ENCODE measurements around the gene CHST11.

Gene CHST11

GRCh38 chr12:104588921-104589590 lies 132.3 kb downstream of the CHST11 start:
- DNase-seq: no peak

- DNase-seq: no peak
Observed at GRCh38 chr12:104590022-104590421, 133.3 kb downstream of the CHST11 start.

- no peak for DNase-seq
Observed at GRCh38 chr12:104591257-104591885, 134.6 kb downstream of the CHST11 start.

GRCh38 chr12:104593482-104593881 lies 136.7 kb downstream of the CHST11 start:
- no peak for DNase-seq

- no peak for DNase-seq
Observed at GRCh38 chr12:104596134-104596799, 139.5 kb downstream of the CHST11 start.

- DNase-seq: no peak
Observed at GRCh38 chr12:104596898-104597843, 140.4 kb downstream of the CHST11 start.

GRCh38 chr12:104598342-104599271 lies 141.9 kb downstream of the CHST11 start:
- no peak for DNase-seq

- no peak for DNase-seq
Observed at GRCh38 chr12:104599272-104600035, 142.7 kb downstream of the CHST11 start.

GRCh38 chr12:104600036-104600712 lies 143.4 kb downstream of the CHST11 start:
- no peak for DNase-seq

- no peak for DNase-seq
Observed at GRCh38 chr12:104600790-104601739, 144.3 kb downstream of the CHST11 start.

GRCh38 chr12:104602406-104602805 lies 145.7 kb downstream of the CHST11 start:
- DNase-seq: no peak

GRCh38 chr12:104602896-104603295 lies 146.1 kb downstream of the CHST11 start:
- DNase-seq: no peak

GRCh38 chr12:104603545-104603973 lies 146.8 kb downstream of the CHST11 start:
- DNase-seq: no peak

GRCh38 chr12:104604070-104604994 lies 147.6 kb downstream of the CHST11 start:
- peak; percentile 57 to 68 for DNase-seq

- DNase-seq: no peak
Observed at GRCh38 chr12:104604995-104605675, 148.4 kb downstream of the CHST11 start.

- DNase-seq: no peak
Observed at GRCh38 chr12:104605685-104606084, 148.9 kb downstream of the CHST11 start.

GRCh38 chr12:104608998-104609397 lies 152.2 kb downstream of the CHST11 start:
- no peak for DNase-seq

All from activated T-cell treated with anti-CD3 and anti-CD28 coated beads, Interleukin-2, amount 50 U/mL, for 48 hours (primary cell).